GM21381 (cell line): ENCODE results near the gene KRT37.
"Not testable (repeated sequence)": the region's sequence is repeated elsewhere in the genome, so short reads cannot be mapped to it uniquely, and the experiment has no call there.

ENCODE experiments used
- ATAC-seq: cut with Tn5 transposase; IDR thresholded peaks from one replicate; pipeline ENCODE4 v1.9.1; 2021; ENCODE audit warnings: mild to moderate bottlenecking, moderate library complexity; ENCODE audit not compliant: unreplicated experiment

KRT37 gene

GRCh38 chr17:41437254-41437653 is 12.9 kb upstream of the KRT37 start:
- no peak for ATAC-seq

GRCh38 chr17:41434415-41434814 is 10.0 kb upstream of the KRT37 start:
- ATAC-seq = no peak

GRCh38 chr17:41434005-41434404 is 9.6 kb upstream of the KRT37 start:
- no peak for ATAC-seq

GRCh38 chr17:41433586-41433985 is 9.2 kb upstream of the KRT37 start:
- no peak for ATAC-seq

- not testable (repeated sequence) for ATAC-seq
Observed at GRCh38 chr17:41430376-41430775, 6.0 kb upstream of the KRT37 start.

- ATAC-seq = no peak
Observed at GRCh38 chr17:41429667-41430066, 5.3 kb upstream of the KRT37 start.

- no peak for ATAC-seq
Observed at GRCh38 chr17:41428591-41429291, 4.4 kb upstream of the KRT37 start.

GRCh38 chr17:41422586-41422985 is 1.8 kb downstream of the KRT37 start:
- ATAC-seq = not testable (repeated sequence)

GRCh38 chr17:41421617-41422016 is 2.8 kb downstream of the KRT37 start:
- ATAC-seq = no peak

- no peak for ATAC-seq
Observed at GRCh38 chr17:41421116-41421515, 3.3 kb downstream of the KRT37 start.

- ATAC-seq = no peak
Observed at GRCh38 chr17:41420134-41420533, 4.3 kb downstream of the KRT37 start.

- ATAC-seq = no peak
Observed at GRCh38 chr17:41419716-41420115, 4.7 kb downstream of the KRT37 start.

GRCh38 chr17:41418116-41418860 is 6.1 kb downstream of the KRT37 start:
- no peak for ATAC-seq

- no peak for ATAC-seq
Observed at GRCh38 chr17:41417576-41418015, 6.8 kb downstream of the KRT37 start.

- no peak for ATAC-seq
Observed at GRCh38 chr17:41417127-41417526, 7.3 kb downstream of the KRT37 start.

- ATAC-seq = no peak
Observed at GRCh38 chr17:41416479-41416878, 7.9 kb downstream of the KRT37 start.

GRCh38 chr17:41415833-41416335 is 8.5 kb downstream of the KRT37 start:
- ATAC-seq = no peak

GRCh38 chr17:41415411-41415810 is 9.0 kb downstream of the KRT37 start:
- ATAC-seq = no peak

GRCh38 chr17:41413982-41414381 is 10.4 kb downstream of the KRT37 start:
- no peak for ATAC-seq

GRCh38 chr17:41413353-41413957 is 10.9 kb downstream of the KRT37 start:
- ATAC-seq = no peak

GRCh38 chr17:41411072-41411840 is 13.1 kb downstream of the KRT37 start:
- no peak for ATAC-seq
